Stimulated activated naive CD4-positive, alpha-beta T cell treated with Interleukin-2 at 50 U/mL for 16 hours (primary cell): ENCODE data around the gene TDRD7.

Experiments
- DNase-seq: peaks from one replicate; lab custom pipeline; 2025; lab: John Stamatoyannopoulos, UW

Gene TDRD7

DNA sequence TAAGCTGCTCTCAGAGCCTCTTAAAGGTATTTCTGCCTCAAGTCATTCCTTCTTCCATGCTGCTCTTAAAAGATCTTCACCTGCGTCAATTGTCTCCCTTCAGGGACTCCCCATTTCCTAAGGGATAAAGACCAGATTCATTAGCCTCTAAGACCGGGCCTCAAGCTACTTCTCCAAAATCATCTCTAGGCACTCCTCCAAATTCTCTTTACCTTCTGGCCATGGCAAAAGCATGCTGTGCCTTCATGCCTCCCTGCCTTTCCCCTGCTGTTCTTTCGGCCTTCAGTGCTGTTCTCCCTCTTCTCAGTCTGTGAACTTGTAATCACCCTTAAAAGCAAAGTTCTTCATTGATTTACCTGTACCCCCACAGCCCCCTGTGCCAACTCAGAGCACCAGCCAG lies 93.9 kb downstream of the TDRD7 start:
- DNase-seq, result no peak

DNA sequence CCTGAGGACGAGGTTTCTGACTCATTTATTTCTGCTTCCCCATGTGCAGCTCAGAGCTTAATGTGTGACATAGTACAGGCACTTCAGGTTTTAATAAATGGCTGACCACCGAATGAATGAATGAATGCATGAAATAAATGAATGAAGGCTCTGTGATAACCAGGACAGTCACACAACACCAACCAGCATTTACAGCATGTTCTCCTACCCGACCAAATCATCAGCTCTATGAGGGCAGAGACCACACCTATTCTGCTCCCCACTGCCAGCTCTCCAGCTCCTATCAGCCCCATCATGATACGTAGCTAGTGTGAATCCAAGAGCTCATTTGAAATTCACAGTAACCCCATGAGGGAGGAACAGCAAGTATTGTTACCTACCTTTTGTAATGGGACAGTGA lies 94.4 kb downstream of the TDRD7 start:
- no peak for DNase-seq

DNA sequence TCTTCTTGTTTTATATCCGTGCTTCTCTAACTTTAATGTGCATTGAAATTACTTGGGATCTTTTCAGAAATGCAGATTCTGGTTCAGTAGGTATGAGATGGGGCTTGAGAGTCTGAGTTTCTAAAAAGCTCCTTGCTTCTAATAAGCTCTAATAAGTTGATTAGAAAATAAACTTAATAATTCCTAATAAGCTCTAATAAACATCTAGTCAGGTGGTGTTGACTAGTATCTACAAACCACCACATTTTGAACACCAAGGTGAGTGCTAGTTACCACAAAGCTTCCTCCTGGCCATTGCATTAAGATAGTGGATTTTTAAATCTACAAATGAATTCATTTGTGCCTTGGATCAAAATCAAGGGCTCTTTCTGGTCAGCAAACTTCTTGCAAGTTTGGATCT lies 94.9 kb downstream of the TDRD7 start:
- no peak for DNase-seq

DNA sequence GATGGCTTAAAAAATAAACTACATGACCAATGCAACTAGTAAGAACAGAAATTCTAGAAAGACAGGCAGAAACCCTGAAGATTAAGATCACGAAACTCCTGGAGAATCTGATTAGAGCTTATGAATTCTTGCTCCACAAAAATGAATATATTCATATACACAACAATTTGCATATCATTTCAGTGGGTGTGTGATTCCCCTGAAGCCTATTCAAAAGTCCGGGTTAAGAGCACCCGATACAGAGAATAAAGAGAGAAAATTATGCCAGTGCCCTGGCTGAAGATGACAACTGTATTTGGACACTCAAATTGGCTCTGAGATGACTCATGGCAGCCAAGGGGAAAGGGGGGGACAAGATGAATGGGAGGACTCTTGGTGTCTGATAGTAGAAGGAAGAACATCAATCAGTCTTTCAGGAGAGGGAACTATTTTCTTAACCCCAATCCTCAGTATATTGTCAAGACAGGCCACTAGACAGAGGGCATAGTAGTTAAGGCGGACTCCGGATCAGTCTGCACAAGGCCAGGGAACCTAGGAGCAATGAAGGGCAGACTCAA lies 95.6 kb downstream of the TDRD7 start:
- no peak for DNase-seq

DNA sequence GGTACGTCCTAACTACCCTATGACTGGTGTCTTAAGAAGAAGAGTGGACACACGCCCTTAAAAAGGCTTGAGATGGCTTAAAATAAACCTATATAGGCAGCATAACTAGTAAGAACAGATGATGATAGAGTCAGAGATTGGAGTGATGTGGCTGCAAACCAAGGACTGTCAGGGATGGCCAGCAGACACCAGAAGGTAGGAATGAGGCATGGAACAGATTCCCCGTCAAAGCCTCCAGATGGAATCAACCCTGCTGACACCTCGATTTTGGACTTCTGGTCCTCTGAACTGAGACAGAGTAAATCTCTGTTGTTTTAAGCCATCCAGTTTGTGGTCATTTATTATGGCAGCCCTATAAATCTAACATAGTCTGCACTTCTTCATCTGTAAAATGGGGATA lies 97.0 kb downstream of the TDRD7 start:
- DNase-seq, result no peak

DNA sequence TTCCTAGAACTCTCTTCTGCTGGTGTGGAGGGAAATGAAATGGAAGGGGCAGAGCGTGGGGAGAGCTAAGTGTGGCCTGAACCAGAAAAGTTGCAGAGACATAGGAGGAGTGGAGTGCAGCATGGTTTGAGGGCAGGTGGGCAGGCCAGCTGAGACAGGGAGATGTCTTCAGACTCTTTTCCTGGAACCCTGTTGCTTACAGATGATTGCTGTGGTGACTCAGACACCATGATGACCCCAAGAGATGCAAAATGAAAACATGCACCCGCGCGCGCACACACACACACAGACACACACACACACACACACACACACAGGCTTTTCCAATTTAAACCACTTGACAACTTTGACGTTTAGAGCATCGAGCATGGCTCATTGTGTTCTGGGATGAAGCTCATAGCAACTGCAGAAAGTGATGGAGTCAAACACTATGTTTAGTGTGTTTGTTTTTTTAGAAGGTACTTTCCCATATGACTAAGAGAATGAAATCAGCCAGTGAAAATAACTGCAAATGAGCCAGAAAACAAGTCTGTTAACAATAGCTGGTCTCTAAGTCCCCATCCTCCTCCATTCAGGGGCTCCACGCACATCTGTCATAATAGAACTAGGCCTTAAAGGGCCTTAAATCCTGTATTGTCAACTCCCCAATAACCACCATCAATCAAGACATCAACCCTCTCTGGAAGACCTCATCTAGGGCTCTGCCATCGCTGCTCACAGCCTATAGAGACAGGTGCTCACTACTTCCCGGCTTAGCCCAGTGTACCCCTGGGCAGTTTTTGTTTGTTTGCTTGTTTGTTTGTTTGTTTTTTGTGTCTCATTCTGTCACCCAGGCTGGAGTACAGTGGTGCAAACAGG lies 99.1 kb downstream of the TDRD7 start:
- peak; percentile 8 for DNase-seq

DNA sequence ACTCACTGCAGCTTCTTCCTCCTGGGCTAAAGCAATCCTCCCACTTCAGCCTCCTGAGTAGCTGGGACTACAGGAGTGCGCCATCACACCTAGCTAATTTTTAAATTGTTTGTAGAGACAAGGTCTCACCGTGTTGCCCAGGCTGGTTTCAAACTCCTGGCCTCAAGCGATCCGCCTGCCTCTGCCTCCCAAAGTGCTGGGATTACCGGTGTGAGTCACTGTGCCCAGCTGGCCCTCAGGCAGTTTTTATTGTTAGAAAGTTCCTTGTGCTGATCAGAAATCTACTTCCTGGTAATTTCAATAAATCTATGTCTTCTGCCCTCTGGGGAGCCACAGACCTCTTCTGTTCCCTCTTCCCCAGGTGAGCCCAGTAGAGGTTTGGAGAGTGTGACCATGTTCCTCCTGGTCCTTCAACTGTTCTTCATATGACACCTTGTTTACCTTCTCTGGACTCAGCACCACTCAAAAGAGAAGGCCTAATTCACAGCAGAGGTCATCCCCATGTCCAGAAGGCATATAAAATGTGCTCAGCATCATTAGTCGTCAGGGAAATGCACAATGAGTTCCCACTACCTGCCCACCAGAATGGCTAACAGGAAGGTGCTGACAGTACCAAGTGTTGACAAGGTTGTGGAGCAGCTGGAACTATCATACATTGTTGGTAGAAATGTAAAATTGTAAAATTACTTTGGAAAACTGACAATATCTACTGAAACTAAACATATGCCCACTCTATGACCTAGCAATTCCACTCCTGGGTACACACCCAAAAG lies 99.9 kb downstream of the TDRD7 start:
- DNase-seq, result no peak

DNA sequence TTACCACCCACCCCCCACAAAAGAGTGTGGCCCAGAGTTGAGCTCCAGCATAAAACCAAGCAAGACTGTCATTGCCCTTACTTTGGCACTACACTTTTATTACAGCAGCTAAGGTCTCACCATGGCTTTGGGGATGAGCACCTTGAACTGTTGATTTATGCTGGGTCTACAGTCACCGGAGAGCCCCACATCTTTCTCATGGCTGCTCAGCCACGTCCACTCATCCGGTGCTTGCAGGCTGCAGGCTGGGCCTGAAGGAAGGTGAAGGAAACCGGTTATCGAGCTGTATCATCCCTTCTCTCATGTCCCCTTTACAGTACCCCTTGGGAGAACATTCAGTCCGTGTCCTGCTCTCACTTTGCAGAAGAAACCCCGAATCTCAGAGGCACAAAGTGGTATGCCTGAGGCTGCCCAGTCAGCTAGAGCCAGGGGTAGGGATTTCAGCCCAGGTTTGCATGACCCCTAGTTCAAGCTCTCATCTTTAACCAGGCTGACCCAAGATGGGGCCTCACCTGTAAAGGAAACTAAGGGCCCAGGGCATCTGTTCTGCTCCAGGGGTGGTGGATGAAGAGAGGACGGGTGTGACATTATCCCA lies 101.2 kb downstream of the TDRD7 start:
- no peak for DNase-seq

DNA sequence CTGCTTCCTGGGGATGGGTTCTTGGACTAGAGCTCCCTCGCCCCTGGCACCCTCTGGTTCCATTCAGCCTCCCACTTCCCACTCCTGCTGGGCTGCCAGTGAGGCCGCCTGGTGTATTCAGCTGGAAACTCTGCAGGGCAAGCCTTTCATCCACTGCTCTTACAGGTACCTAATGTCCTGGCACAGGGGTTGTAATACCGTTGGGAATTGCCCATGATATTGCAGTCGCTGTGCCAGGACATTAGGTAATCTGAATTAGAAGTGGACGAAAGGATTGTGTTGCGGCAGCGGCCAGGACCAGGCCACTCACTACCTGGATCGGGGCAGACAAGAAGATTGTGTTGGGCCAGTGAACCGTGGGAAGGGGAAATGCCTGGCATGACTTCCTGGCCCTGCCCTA lies 102.6 kb downstream of the TDRD7 start:
- no peak for DNase-seq

DNA sequence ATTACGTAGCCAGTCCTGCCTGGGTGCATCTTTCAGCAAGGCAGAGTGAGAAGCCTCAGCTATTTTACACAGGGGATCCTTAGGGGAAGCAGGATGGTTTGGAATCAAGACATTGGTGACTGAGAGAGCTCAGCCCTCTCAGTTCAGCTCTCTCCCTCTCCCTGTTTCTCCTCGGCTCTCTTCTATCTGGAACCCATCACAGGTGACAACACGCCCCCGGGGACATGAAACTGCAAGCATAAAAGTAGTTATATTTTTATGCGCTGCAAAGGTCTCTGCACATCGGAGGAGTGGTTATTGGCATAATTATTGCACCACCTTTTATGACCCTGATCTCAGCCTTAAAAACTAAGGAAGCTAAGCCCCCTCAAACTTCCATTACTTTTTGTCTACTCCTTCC lies 103.8 kb downstream of the TDRD7 start:
- DNase-seq, result no peak

DNA sequence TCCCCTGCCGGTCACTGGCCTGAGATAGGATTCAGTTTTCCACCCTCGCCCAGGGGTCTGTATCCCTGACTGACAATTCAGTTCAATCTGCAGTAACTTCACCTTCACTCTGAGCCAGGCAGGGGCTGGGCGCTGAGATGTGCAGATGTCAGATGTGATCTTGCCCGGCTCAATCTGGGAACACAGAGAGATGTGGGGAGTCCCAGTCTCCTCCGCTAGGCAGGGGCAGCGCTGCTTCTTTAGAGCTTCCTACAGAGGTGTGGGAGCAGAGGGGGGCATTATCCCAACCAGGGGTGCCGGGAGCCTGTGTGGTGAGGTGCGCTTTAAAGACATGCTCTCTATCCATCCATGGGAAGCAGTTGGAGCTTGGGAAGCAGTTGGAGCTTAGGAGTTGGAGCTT lies 104.2 kb downstream of the TDRD7 start:
- DNase-seq, result no peak

DNA sequence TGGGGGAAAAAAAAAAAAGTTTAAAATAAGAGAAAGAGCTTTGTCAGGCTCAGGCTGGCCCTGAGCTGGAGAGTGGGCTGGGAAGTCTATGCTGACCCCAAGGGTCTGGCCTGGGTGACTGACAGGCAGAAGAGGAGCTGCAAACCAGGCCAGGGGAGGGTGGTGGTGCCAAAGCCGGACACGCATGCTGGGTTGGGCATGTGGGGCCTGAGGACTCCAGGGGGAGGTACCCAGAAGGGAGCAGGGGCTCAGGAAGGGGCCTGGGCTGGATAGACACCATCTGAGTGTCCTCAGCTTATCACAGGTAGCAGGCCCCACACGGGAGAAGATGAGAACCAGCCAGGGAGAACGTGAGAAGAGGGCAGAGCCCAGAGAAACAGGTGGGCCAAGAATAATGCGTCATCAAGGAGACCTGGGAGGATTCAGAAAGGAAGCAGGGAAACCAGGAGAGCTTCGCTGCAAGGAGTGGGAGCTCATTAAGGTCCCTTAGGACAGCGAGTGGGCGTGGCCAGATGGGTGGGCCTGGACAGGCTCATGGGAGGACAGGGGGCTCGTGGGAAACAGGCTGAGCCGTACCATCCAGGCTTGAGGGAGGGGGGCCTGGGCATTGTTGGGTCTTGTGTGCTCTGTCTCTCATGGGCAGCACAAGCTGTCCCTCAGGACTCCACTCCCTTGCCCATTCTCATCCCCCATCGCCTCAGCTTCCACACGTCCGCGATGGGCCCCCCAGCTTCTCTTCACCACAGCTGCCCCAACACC lies 105.6 kb downstream of the TDRD7 start:
- DNase-seq, result no peak

DNA sequence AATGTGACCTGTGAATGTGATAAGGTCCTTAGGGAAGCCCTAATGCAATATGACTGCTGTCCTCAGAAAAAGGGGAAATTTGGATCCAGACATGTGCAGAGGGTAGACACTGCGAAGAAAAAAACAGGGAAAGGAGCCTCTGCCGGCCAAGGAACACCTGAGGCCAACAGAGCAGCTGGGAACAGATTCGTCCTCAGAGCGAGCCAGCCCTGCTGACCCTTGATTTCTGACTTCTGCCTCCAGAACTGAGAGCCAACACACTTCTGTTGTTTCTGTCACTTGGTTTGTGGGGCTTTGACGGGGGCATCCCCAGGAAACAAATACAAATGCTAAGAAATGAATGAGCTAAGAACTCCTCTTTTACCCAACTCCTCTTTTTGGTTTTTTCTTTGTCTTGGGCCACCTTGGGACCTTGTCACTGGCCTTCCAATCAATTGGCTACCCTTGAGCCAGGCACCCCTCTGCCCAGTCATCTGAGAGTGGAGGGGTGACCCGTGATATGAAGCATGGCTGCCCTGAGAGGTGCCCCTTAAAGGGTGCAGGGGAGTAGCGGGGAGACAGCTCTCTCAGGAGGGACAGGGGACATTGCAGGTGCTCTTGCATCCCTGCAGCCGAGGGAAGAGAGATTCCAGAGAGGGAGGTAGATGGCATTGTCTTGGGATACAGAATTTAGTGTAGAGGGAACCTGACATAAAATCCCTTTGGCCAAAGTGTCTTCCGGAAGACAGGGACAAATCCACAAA lies 106.4 kb downstream of the TDRD7 start:
- no peak for DNase-seq

DNA sequence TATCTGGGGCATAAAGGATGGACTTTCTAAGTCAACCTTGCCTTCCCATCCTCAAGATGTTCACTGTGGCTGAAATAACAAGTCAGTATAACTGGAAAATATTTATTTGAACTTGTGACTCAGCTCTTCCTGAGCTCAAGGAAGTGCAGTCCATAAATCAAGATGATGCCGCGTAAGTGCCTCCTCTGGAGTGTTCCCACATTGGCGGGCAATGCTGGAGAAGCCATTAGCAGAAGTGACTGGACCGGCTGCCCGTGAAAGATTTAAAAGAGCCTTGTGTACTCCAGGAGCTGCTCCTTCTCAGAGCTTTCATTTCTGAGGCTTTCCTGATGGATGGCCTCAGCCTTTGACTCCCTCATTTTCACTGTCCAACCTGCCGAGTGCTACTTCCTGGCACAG lies 107.0 kb downstream of the TDRD7 start:
- no peak for DNase-seq

DNA sequence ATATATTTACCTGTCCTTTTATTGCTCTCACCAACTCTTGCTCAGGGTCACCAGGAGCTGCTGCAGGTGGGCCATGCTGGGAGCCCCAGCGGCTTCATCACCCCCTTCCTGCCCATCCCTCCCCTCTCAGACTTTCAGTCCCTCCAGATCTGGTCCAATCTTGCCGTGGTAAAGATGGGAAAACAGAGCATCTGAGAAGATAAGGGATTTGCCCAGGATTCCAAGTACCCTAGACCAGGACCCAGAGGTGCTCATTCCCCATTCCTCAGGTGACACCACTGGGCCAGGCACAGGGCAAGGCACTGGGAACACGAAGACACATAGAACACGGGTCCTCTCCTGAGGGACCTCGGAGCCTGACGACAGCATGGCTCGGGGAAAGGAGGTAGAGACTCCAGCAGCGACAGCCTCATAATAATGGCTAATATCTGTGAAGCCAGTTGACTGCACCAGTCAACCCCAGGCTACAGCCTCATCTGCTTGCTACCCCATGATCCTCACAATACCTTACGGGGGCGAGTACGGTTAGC lies 107.6 kb downstream of the TDRD7 start:
- no peak for DNase-seq

DNA sequence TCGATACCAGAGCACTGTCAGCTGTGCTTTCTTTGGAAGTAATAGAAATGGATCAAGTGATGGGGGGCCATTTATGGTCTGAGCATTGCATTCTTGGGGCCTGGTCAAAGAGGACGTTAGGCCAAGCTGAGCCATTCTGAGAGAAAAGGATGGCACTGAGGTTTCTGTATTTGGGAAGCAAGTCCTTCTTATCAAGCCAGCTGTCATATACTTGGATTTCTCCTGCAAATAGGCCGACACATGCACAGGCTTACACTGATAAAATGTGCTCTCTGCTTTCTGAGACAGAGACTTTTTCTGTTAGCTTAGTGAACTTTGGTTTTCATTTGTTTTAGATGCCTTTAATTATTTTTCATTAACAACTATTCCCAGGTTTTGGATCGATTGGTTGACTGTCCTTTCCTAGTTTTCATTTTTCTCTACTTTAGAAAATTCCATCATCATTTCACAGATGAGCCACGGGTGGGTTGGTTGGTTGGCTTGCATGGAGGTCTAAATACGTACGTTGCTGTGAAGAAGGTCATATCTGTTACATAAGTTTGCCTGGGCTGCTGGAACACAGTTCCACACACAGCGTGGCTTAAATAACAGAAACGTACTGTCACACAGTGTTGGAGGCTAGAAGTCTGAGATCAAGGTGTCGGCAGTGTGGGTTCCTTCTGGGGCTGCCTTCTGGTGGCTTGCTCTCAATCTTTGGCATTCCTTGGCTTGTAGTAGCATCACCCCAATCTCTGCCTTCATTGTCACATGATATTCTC lies 109.9 kb downstream of the TDRD7 start:
- no peak for DNase-seq

DNA sequence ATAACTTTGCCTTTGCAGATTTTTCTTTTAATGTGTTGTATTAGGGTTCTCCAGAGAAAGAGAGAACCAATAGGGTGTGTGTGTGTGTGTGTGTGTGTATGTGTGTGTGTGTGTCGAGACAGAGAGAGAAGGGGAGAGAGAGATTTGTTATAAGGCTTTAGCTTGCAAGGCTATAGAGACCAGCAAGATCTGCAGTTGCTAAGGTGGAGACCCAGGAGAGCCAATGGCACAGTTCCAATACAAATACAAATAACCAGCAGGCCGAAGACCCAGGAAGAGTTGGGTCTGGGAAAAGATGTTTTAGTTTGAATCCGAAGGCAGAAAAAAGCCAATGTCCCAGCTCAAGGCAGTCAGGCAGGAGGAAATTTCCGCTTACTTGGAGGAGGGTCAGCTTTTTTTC lies 112.5 kb downstream of the TDRD7 start:
- DNase-seq, result no peak

DNA sequence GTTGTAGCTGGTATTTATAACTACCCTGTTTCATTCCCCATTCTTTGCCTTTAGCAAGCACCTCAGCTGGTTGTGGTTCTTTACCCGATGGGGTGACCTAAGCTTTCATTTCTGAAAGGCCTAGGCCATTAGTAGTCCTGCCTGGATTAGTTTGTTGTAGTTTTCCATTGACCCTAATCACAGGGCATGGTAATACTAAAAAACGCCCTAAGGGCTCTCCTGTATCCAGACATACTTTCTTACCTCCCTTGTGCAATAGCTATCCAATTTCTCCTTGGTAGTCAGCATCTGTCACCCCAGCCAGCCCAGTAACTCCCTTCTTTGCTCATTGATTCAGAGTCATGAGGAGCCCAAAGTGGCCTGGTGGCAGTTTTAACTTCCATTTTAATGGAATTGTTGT lies 113.6 kb downstream of the TDRD7 start:
- no peak for DNase-seq

DNA sequence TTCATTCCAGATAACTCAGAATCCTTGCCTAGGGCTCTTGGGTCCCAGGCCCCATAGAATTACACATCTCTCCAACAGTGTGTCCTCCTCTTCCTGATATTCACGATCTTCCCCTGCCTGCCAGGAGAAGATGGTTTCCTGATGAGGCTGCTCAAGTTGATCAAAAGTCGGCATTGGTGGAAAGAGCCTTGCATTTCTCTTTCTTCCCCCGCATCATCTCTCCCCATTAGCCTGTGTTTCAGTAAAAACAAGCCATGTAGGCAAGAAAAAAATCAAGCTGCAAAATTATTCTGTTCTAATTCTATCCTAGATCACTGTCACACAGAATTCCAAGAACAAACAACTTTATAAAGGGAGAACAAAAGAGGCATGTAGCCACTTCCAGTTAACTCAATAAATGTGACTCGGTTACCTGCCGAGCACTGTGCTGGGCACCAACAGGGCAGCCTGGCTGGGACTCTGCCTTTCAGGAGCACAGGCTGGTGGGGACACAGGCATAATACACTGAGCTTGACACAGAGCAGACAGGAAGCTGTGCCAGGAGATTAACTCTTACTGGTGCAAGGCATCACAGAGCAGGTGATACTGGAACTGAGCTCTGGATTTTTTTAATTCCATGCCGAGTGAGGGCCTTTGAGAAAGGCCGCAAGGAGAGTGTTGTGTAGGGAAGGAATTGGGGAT lies 115.1 kb downstream of the TDRD7 start:
- DNase-seq, result no peak
